Stimulated activated CD4-positive, alpha-beta T cell treated with anti-CD3 and anti-CD28 coated beads, Interleukin-15, amount 100 ng/mL, for 1 hour (primary cell): Measurements from ENCODE around the gene CATSPER1.

Experiments used
- DNase-seq, 2 donors: peaks; one replicate each; pipeline ENCODE4 v3.0.0-alpha.2; 2020; ENCODE audit warnings: low read depth in 1 of 2, low spot score in 1 of 2

Gene CATSPER1

GRCh38 chr11:65973439-65974110 is 52.7 kb downstream of the CATSPER1 start:
- DNase-seq: no peak

DNA sequence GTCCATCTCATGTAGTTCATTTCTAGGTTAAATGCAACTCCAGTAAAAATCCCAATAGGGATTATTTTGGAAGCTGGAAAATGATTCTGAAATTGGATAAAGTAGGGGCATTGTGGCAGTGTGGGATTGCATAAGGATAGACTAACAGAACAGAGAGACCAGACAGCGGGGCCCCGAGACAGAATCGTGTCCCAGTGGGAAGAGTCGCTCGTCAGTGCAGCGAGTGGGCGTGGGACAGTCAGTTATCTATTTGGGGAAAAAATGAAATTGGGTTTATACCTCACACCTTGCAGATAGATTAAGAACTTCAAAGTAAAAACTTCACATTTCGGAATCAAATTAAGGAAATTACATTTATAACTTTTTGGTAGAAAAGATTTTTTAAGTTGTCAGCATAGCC is 54.2 kb downstream of the CATSPER1 start:
- no peak for DNase-seq

GRCh38 chr11:65968600-65969482 is 57.4 kb downstream of the CATSPER1 start:
- no peak for DNase-seq

DNA sequence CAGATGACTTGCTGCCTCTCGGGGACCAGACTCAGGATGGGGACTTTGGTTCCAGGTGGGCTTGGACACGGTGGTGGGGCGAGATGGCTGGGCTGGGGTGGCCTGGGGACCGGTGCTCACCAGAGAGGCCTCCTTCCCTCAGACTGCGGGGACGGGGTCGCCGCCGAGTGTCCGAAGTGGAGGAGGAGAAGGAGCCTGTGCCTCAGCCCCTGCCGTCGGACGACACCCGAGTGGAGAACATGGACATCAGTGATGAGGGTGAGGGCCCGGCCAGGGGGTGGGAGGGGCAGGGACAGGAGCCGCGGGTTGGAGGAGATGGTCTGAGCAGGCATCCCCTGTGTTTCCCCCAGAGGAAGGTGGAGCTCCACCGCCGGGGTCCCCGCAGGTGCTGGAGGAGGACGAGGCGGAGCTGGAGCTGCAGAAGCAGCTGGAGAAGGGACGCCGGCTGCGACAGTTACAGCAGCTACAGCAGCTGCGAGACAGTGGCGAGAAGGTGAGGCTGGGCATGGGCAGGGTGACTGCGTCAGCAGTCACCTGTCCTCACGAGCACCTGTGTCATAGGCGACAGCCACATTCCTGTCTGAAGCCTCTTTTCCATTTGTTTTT is 58.8 kb downstream of the CATSPER1 start:
- DNase-seq: no peak
